GM12801 (cell line): Measurements from ENCODE around the gene CADPS2.

Experiments used
- CTCF ChIP-seq: IDR thresholded peaks from one replicate; pipeline ENCODE4 v1.5.1; 2011; ENCODE audit warnings: control low read depth; ENCODE audit not compliant: insufficient read length; ENCODE audit errors: extremely low read depth

The CADPS2 gene

DNA sequence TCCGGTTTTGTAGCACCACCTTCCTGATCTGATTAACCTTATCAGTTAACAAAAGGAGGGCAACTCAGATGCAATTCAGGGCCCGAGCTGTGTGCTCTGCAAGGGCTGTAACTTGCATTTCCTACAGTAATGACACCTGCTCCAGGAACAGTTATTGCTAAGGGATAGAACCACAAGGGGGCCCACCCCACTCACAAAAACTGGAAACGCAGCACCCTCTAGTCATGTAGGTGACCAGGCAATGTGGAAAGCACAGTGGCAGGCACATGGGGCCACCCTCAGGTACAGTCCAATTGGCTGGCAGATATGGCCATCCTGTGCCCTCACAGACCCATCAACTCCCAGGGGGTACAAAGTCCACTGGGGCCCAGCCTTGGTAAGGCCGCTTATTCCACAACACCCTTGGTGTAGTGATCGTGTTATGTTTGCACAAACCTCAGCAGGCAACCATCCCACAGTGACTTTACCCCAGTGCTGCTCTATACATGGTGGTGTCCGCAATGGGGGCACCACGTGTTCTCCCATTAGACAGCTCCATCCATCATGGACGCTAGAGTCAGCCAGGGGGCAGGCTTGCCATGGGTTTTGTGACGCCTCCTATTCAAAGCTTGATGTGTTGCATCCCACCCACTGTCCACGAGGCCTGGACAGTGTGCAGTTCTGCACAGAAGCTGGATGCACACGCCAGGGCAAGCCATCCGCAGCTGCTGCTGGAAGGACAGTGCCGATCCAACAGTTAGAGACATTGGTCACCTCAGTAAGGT, 196.7 kb downstream of the CADPS2 start:
- no peak for TF ChIP-seq CTCF

DNA sequence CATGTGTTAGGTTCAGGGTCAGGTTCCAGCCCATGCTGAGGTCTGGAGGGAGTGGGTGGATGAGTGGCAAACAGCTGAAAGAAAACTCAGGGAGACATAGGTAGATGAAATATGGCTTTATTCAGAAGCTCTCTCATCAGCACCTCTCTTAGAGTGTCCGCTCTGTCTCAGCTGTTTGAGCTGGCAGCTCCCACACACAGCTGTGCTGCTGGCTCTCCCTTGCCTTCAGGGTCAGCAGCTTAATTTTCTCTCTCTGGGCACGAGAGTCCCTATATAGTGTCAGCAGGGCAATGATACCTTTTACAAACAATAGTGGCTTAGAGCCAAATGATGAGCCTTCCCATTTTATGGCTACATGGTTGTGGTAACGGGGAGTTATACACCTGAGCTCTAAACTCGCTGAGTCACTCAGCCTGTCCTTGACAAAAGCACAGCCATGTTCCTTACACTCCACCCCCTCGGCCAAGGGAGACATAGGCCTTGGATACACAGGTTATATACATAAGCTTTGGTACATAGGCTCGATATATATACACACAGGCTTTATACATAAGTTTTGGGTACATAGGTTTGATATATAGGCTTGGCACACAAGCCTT, 197.8 kb downstream of the CADPS2 start:
- no peak for TF ChIP-seq CTCF

- TF ChIP-seq CTCF, result no peak
Observed at GRCh38 chr7:122686360-122686878, 199.8 kb downstream of the CADPS2 start.

- TF ChIP-seq CTCF, result no peak
Observed at GRCh38 chr7:122684504-122684903, 201.8 kb downstream of the CADPS2 start.

- TF ChIP-seq CTCF, result no peak
Observed at GRCh38 chr7:122682815-122683550, 203.3 kb downstream of the CADPS2 start.

DNA sequence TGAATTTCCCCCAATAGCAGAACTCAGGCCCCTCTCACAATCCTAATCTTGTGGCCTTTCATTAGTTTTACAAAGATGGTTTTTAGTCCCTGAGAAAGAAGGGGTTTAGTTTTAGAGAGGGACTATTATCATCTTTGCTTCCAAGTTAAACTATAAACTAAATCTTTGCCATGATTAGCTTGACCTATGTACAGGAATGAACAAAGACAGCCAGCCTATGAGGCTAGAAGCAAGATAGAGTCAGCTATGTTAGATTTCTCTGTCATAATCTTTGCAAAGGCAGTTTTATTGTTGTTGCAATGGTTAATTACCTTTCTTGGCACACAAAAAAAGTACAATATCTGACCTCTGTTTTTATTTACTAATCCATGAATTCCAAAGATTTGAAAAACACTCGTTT, 206.4 kb downstream of the CADPS2 start:
- TF ChIP-seq CTCF, result no peak

DNA sequence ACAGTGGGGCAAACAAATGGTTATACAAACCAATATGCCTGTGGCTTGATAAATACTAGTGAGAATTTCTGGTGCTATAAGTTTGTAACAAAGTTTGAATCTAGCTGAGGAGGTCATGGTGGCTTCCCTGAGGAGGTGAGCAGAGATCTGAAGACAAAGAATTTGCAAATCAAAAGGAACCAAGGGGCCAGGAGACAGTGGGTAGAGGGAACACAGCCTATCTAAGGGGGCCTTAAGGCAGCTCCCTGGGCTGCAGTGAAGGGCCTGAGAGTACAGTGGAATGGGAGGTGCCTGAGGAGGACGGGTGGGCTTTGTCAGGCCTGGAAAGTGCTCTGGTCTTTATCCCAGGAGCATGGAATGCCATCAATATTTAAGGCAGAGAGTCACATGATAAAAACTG, 209.1 kb downstream of the CADPS2 start:
- TF ChIP-seq CTCF, result no peak
